GM18907 (cell line): Measurements from ENCODE around the gene SNX3.

Source experiments
- ATAC-seq: cut with Tn5 transposase; IDR thresholded peaks from one replicate; pipeline ENCODE4 v1.9.1; 2021; ENCODE audit warnings: mild to moderate bottlenecking, moderate library complexity; ENCODE audit not compliant: unreplicated experiment

SNX3 gene

DNA sequence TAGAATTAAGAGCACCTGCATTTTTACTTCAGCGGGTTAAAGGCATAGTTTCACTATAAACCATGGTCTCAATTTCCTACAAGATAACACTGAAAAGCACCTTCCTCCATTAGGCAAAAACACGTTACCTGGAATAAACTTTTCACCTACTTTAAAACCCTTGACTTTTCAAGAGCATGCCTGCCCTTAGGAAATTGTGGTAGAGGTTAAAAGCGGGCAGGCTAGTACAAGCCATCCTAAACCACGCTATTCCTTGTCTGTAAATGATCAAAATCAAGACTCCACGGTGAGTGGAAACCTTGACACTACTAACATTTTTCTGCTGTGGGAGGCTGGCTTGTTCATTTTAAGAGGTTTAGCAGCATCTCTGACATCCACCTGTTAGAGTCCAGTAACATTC, 51.1 kb downstream of the SNX3 start:
- no peak for ATAC-seq

DNA sequence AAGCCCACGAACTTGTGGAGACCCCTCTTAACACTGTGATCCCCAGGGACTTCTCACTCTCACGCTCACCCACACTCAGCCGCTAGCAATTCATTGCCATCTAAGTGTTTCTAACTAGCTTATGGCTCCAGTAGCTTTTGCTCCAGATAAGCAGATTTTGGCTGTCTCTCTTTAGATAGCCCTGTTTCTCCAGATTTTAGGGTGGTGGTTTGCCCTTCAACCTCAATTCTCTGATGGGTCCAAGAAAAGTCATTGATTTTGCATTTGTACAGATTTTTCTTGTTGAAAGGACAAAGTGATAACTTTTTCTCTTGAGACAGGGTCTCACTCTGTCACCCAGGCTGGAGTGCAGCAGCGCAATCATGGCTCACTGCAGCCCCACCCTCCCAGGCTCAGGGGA, 53.8 kb downstream of the SNX3 start:
- ATAC-seq: no peak

DNA sequence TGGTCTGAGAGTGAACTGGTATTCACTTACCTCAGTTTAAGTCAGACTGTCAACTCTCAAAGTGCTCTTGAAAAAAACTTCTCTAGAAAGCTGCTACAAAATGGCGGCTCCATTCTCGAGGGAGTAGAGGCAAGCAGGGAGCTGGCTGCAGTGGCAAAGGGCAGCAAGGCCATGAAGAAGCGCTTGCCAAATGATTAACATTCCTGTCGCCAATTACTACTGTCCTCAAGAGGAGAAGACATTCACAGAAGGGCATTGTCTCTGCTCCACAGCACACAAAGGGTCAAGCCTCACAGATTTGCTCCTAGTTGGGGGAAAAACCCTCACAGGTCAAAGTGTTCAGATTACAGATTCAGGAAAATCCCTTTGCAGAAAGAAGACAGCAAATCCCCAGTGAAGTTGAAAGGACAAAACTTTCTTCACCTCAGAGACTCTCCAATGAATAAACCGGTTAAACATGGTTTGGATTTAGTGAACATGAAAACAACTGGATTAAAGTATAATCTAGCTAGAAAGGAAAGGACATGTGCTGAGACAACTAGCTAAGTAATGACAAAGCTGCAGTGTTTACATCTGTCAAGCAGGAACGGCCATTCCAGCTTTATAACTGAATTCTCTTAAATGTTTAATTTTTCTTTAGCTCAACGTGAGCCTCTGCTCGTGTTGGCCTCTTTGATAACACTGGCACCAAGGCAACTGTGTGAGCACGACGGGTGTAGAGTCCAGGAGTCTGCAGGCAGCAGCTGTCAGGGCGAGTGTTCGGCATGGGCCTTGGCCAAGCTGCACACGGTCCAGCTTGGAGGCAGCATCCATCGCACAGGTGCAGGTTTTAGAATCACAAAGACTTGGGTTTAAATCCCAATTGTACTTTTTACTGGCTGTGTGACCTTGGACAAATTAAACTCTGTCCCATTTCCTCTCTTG, 57.4 kb downstream of the SNX3 start:
- ATAC-seq: no peak

DNA sequence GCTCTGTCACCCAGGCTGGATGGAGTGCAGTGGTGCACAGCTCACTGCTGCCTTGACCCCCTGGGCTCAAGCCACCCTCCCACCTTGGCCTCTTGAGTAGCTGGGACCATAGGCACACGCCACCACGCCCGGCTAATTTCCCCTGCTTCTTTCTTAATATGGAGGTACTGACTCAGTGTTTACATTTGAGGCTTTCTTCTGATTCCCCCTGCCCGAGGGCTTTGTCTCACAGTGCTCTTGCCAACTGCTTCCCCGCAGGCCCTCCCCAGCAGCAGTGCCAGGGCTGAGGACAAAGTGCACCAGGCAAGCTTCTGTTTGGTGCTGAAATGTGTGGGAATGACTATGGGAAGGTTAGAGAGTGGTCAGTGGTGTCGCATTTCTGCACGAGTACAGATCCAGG, 60.2 kb downstream of the SNX3 start:
- ATAC-seq: no peak

DNA sequence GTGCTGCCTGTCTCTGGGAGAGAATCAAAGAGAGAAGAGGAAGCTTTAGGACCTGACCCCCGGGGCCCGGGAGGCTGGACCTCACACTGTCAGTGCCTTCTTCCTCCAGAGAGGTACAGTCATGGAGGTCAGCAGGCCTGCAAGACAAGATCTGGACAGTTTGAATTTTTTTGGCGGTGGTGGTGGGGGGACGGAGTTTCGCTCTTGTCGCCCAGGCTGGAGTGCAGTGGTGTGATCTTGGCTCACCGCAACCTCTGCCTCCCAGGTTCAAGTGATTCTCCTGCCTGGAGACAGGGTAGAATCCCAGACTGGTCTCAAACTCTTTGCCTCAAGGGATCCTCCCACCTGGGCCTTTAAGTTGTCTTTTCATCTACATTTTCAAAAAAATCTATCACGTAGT, 60.7 kb downstream of the SNX3 start:
- ATAC-seq: no peak

DNA sequence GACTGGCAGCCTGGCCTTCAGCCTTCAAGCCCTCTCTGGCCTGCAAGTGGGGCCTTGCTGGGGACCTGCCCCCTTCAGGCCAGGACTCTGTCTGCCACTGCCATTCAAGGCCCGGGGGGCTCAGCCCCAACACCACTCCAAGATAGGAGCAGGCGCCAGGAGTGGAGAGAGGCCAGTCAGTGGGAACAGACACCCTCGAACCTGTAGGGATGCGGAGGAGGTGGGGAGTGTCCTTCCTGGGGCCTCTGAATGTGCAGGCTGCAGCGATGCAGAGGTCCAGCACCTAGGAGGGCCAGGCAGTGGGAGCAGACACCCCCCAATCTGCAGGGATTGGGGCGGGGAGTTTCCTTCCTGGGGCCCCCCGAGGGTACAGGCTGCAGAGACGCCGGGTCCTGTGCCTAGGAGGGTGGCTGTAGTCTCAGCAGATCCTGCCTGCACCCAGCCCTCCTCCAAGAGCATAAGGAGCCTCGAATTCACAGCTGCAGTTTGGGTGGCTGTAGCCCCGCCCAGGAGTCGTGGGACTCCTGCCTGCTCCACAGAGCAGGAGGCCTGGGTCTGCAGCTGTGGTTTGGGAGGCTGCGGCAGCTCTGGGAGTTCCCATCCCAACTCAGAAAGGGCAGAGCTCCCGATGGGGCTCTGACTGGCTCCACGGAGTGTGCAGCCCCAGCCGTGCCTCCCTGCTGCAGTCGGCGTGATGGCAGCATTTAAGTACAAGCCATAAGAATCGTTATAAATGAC, 61.9 kb downstream of the SNX3 start:
- ATAC-seq: no peak

DNA sequence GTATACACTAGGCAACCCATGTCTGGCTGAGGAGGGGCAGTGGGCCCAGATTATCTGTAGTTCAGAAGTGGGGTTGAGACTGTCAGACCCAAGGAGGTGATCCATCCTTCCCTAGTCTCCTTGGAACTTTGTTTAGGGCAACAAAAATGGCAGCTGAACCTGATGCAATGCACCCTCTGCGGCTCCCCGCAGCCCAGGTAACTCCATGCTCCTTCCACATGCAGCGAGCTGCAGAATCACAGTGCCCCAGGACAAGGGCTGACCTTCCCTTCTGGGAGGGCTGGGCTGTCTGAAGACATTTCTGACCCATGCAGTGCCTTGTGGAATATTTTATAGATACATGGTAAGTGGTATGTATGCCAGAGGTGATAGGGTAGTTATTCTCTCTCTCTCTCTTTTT, 65.6 kb downstream of the SNX3 start:
- ATAC-seq: no peak

DNA sequence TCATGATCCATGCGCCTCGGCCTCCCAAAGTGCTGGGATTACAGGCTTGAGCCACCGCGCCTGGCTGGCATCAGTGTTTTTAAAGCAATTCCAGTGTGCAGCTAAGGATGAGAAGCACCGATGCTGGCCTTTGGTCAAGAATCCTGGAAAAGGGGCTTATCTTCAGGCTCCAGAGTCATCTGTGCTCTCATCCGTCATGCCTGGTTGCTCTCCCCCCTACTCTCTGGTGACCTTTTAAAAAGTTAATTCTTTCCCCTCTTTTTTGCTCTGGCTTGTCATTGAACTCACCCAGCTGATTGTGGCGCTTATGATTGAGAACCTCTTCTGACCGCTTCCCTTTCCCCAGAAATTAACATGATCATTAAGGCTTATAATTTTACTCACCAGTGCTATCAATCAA, 66.3 kb downstream of the SNX3 start:
- no peak for ATAC-seq

DNA sequence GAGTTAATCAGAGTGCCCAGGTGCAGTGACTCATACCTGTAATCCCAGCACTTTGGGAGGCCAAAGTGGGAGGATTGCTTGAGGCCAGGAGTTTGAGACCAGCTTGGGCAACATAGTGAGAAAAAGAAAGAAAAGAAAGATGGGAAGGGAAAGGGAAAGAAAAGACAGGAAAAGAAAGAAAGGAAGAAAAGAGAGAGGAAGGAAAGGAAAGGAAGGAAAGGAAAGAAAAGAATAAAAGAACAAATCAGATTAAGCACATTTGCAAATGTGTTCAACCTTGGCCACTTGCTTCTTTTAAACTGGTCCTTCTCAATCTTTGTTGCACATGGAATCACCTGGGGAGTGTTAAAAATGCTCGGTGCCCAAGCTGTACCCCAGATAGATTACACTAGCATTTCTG, 67.0 kb downstream of the SNX3 start:
- ATAC-seq: no peak

DNA sequence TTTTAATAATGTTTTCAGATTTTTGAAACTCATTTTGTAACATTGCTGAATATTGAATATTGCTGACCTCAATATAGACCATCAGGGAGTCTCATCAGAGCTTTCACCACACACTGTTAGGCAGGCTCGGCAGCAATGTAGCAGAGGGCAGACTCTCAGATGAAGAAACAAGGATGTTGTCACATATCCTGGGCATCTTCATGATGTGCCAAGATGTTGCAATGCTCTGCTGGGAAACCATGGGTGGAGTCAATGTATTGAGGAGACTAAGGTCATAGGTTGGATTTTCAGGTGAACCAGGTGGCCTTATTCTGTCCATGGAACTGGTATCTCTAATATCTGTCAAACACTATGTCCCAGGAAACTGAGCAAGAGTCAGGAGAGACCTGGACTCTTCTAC, 67.7 kb downstream of the SNX3 start:
- ATAC-seq: no peak

DNA sequence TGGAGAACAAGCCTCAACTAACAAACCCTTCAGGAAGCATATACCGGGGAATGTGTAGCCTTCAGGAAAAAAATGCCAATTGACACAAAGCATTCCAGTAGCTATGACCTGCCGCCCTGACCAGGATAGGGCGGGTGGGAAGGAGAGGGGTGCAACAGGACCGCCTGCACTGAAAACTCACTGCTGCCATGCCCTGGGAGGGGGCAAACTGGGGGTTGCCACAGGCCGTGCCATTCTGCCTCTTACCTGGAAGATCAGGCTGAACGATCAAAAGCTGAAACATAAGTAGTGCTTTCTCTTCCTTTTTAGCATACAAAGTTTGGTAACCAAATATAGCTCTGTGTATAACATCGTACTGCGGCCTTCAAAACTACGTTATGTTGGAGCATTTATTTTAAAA, 73.3 kb downstream of the SNX3 start:
- ATAC-seq: no peak

DNA sequence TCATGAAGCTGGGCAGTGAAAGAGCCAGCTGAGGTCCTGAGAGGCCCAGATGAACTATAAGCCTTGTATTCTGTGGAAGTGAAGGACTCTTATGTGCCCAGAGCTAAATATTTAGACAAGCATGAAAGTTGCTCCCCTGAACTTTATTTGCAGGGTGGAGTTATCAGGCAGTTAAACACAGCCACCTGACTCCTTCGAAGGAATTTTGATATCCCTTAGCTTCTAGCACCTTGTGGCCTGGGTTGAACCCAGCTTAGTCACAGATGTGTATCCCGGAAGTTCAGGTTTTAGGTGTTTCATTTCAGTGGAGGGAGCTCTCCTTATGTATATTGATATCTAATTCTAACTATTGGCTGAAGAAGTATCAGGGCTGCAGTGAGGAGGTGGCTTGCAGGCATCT, 74.6 kb downstream of the SNX3 start:
- no peak for ATAC-seq

DNA sequence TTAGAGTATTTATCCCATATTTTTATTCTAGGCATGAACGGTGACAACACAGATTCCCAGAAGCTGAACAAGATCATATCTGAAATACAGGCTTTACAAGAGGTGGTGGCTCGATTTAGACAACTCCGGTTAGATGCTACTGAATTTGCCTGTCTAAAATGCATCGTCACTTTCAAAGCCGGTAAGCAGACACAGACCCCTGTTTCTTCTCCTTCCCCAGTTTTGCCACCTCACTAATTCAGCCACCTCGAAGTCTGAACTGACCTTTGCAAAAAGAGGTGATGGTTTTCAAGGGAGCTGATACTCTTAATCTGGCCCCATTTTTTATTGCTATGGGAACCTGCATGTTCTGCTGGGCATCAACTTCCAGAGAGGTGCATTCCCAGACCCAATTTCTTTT, 80.1 kb downstream of the SNX3 start:
- no peak for ATAC-seq

DNA sequence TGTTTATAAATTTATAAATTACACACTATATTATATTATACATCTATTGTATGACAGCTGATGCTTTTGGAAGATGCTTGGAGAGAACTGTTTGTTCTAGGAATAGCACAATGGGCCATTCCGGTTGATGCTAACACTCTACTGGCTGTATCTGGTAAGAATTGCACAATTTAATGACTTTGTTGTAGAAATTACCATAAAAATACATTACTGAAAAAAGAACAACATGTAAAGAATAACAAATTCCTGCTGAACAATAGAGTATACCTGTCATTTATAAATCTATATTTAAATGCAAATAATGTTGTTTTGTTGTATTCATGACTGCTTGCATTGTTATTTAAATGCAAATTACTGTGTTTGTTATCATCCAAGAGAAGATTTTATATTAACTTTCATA, 80.6 kb downstream of the SNX3 start:
- ATAC-seq: no peak

DNA sequence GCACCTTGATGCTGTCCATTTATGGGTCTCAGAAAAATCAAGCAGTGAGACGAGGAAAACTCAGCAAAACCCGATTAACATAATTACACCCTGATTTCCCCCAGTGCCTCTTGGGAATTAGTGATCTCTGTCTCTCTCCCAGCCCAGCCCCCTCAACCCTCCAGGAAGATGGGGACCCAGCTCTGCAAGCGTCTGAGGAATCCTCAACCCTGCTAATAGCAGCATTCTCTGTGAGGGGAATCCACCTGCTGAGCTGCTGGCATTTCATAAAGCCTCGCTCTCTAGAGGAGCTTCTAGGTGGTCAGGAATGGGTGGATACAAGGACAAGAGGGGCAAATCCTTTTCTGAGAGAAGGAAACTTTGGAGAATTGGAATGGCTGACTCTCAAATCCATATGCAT, 81.1 kb downstream of the SNX3 start:
- ATAC-seq: no peak

DNA sequence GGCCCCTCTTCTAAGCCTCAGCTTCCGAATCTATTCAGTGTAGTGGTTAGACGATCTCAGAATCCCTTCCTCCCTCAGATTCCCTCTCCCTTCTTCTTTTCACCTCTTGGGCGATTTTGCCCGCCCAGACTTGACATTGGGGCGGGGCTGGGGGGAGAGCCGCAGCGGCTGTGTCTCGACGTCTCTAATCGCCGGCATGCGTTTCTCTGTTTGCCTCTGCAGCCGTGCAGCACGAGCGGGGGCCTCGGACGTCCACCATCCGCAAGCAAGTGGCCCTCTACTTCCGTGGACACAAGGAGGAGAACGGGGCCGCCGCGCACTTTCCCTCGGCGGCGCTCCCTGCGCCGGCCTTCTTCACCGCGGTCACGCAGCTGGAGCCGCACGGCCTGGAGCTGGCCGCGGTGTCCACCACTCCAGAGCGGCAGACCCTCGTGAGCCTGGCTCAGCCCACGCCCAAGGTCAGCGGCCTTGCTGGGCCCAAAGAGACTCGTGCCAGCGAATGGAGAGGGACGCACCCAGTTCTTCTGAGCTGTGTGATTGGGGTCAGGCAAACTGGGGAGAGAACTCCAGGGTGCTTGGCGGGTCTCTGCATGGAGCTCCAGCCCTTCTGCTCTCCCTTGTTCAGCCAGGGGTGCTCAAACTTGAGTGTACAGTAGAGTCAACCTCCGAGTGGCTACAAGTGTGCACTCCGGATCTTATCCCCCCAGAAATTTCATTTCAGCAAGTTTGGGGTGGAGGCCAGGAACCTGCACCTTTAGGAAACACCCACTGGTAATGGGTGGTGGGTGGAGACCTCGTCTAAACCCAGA, 84.4 kb downstream of the SNX3 start:
- ATAC-seq: no peak

DNA sequence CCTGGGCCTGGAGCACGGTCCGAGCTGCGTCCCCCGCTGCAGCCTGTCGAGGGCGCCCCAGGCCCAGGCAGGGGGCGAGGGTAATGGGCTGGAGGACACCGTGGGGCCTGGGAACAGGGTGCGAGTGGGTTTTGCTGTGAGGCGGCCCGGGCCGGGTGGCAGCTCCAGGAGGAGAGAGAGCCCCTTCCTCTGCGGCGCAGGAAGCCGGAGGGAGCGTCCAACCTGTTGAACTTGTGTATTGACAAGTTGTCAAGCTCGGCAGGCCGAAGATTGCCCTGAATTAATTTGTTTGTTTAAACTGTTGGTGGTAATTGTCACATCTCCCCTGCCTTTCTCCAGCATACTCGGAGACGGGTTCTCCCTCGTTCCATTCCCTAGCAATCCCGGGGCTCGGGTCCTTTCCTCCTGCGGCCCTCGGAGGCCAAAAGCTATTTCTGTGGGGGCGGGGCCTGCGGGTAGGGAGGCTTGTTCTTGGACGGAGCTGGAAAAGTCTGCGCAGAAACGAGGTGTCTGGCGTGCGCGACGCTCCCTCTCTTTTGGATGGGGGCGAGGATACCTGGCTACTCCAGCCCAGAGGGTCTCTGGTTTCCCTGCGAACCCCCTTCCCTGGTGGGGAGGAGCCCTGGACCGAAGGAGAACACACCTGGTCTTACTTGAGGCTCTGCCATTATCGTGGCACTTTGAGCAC, 85.1 kb downstream of the SNX3 start:
- no peak for ATAC-seq

DNA sequence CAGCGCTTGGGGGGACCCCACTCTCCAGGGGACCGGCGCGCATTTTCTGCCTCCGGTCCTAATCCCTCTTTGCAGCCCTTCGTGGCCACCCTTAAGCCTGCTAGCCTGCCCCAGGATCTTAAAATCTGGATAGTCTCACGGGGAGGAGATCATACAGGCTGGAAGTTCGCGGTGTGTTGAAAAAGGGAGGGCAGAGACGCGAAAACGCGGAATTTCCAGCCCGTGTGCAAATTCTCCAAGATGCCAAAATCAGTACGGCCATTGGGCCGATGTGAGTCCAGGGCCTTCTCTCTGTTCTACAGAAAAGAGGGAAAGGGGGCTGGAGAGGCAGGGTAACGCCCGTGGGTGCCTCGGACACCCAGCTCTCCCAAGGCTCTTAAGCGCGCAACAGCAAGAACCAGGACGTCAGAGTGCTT, 85.7 kb downstream of the SNX3 start:
- ATAC-seq: no peak

DNA sequence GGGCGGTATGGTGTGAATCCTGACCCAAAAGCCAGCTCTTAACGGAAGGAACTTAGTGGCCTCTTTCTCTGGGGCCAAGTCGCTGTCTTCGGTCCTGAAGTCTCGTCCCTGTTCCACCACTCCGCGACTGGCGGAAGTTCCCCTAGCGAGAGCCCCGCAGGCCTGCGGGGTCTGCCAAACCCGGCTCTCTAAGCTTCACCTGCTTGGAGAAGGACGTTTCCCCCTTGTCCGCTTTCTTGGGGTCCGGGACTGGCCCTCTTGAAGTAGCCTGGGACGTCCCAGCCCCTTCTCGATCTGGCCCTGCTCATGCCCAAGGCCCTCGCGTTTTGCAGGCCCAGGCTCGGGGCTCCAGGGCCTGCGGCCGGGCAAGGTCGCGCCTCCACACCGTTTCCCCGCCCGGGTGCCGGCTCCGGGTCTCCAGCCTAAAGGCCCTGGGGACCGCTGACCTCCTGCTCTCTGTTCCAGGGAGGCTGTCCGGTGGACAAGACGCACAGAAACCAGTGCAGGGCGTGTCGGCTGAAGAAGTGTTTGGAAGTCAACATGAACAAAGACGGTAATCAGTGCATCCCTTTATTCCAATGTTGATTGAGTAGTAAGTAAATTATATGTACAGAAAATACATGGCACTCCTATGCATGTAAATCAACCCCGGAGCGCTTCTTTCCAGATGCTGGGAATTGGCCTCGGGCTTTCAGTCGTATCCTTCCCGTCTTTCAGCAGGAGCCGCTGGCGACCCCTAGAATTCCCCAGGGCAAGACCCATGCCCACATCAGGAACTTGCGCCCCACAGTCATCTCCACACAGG, 86.3 kb downstream of the SNX3 start:
- no peak for ATAC-seq

DNA sequence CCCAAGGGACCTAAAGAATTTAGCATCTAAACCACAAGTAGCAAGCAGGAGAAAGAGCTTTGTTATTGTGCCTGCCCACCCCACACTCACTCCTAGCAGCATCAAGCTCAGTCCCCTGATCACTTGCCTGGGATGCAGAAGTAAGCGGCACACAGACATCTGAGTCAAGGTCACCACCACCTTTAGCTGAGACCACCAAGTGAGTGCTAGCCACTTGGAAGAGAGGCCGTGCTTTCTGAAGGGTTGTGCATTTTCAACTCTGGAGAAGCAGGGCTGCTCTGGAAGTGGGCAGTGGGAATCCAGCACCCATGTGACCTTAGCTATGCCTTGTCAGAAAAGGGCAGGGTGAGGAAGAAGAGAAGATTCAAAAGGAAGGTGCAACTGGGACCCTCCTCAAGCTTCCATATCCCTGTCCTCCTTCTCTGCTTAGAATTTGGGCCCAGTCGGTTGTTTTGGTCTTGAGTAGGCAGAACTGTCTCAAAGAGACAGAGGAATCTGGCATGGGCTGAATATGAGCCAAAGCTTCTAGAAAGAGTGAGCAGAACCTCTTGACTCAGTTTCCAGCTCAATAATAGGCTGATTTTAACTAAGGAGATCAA, 88.8 kb downstream of the SNX3 start:
- ATAC-seq: no peak
